HG02610 (cell line): ENCODE data around the gene RC3H1.
"Not testable (repeated sequence)": the region's sequence is repeated elsewhere in the genome, so short reads cannot be mapped to it uniquely, and the experiment has no call there.

Source experiments
- ATAC-seq: cut with Tn5 transposase; IDR thresholded peaks from one replicate; pipeline ENCODE4 v1.9.1; 2021; ENCODE audit warnings: mild to moderate bottlenecking, moderate library complexity; ENCODE audit not compliant: unreplicated experiment

The RC3H1 gene

DNA sequence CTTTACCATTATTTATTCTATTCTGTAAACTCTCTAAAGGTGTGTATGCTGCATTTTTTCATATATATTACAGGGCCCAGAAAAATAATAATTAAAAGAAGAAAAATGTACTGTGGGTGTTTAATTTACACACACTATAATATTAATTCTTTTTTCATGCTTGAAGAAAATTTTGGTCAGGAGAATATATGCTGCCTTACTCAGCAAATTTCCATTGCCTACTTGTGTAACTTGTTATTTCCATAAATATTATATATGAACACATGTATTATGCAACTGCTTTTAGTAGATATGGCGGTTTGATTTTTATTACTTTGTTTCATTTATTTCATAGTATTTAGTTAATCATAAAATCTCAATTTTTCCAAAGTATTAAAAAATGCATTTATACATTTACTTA is 58.7 kb downstream of the RC3H1 start:
- ATAC-seq, result no peak

DNA sequence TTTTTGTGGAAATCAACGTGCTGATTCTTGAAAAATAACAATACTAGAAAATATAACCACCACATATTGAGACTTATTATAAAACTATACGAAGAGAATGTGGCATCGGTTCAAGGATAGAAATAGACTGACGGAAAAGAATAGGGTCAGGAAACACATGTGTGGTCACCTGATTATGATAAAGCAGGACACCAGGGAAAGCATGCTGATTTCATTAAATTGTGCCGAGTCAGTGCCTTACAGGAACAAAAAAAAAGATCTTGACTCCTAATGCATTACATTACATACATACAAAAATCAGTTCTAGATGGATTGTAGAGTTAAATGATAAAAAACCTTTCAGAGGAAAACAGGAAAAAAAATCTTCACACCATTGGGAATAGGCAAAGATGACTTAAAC is 61.5 kb downstream of the RC3H1 start:
- no peak for ATAC-seq

DNA sequence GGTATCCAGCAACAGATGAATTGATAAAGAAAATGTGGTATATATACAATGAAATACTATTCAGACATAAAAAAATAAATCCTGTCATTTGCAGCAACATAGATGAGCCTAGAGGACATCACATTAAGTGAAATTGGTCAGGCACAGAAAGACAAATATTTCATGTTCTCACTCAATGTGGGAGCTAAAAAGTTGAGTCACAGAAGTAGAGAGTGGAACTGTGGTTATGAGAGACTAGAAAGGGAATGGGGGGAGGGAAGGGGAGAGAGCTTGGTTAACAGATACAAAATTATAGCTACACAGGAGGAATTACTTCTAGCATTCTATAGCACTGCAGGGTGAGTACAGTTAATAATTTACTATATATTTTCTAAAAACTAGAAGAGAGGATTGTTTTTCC is 68.0 kb downstream of the RC3H1 start:
- ATAC-seq, result no peak

DNA sequence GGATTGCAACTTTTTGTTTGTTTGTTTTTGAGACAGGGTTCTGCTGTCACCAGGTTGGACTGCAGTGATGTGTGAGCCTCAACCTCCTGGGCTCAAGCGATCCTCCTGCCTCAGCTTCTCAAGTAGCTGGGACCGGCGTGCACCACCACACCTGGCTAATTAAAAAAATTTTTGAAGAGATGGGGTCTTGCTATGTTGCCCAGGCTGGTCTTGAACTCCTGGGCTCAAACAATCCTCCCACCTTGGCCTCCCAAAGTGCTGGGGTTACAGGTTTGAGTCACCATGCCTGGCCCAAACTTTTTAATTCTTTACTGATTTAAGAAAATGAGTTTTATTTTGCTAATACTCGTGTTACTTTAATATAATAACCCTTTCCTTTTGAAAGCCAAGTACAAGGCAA is 73.6 kb downstream of the RC3H1 start:
- no peak for ATAC-seq

GRCh38 chr1:173946380-173946921 is 75.7 kb downstream of the RC3H1 start:
- no peak for ATAC-seq

GRCh38 chr1:173937062-173937461 is 85.1 kb downstream of the RC3H1 start:
- ATAC-seq, result no peak

DNA sequence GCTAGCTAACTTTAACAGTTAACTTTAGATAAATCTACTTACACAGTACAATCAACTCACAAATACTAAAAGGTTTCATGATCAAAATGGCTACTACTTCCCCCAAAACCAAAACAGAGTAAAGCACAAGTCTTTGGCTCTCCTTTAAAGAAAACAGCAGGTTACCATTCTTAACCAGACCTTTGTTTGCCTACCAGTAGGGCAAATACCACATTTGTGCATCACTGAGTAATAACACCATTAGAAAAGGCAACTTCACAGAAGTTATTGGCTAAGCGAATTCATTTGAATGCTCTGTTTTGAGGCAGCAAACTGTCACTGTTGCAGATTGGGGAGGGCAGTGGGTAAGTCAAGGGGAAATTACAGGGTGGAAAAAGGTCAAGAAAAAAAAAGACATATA is 87.7 kb downstream of the RC3H1 start:
- no peak for ATAC-seq

DNA sequence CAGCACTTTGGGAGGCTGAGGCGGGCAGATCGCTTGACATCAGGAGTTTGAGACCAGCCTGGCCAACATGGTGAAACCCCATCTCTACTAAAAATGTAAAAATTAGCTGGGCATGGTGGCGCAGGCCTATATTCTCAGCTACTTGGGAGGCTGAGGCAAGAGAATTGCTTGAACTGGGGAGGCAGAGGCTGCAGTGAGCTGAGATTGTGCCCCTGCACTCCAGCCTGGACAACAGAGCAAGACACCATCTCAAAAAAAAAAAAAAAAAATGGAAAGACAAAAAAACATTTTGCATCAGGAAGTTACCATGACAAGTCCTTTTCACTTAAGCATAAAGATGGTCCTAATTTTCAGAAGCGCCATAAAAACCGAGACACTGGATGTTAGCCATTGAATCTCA is 91.6 kb downstream of the RC3H1 start:
- not testable (repeated sequence) for ATAC-seq

GRCh38 chr1:173925306-173926242 is 96.6 kb downstream of the RC3H1 start:
- ATAC-seq, result no peak

GRCh38 chr1:173920861-173921260 is 101.3 kb downstream of the RC3H1 start:
- ATAC-seq, result no peak

GRCh38 chr1:173917635-173918493 is 104.3 kb downstream of the RC3H1 start:
- no peak for ATAC-seq

GRCh38 chr1:173917149-173917548 is 105.0 kb downstream of the RC3H1 start, which contains the start of gene SERPINC1:
TSS of gene SERPINC1 (minus strand) at chr1:173917327. CDS start at chr1:173917259, 68 bp downstream.
- no peak for ATAC-seq

DNA sequence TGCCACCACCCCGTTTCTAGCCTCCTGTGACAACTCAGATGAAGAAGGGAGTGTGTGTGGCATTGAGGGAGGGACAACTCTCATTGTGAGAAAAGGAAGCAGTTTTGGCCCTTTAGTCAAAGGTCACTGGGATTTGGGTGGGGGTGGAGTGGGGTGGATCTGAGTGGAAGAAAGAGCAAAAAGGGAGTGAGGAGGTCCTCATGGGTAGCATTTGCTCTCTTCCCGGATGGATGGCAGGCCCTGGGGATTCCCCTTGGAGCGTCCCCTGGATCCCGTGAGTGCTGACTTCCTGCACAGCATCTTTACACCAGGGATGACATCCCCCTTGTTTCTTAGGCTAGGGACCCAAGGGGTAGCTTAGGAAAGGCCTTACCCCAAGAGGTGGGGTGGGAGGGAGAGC is 105.5 kb downstream of the RC3H1 start:
- ATAC-seq, result no peak

DNA sequence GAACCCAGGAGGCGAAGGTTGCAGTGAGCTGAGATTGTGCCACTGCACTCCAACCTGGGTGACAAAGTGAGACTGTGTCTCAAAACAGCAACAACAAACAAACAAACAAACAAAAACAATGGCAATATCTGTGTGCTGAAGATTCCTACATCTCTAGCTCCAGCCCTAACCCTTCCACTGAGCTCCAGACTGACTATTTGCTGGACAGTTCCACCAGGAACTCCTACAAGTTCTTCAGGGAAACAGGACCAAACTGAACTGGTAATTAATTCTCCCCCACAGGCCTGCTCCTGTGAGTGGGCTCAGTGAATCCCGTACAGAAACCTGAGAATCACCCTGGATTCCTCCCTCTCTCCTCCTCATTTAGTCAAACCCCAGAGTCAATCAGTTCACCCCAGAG is 106.6 kb downstream of the RC3H1 start:
- ATAC-seq, result no peak

GRCh38 chr1:173914366-173914871 is 107.7 kb downstream of the RC3H1 start:
- no peak for ATAC-seq

GRCh38 chr1:173913111-173913510 is 109.0 kb downstream of the RC3H1 start:
- ATAC-seq, result no peak

- no peak for ATAC-seq
These were observed 118.2 kb downstream of the RC3H1 start for GRCh38 chr1:173903827-173904531.

GRCh38 chr1:173900992-173901391 is 121.2 kb downstream of the RC3H1 start:
- ATAC-seq, result no peak

DNA sequence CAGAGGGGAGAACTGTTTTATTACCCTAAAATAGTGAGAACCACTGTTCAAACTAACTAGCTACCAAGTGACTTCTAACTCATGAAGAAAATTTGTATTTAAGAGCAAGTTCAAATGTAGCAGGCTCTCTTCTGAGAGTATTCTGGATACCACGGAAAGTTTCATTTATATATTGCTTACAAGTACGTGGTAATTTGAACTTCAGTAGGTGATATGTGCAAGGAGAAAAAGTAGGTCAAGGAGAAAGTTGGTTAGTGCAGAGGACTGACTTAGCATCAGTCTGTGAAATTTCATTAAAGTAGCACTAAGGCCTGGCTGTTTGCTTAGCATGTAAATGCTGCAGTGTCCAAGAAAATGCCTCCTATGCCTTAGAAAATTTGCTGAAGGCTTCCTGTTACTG is 121.7 kb downstream of the RC3H1 start:
- no peak for ATAC-seq

DNA sequence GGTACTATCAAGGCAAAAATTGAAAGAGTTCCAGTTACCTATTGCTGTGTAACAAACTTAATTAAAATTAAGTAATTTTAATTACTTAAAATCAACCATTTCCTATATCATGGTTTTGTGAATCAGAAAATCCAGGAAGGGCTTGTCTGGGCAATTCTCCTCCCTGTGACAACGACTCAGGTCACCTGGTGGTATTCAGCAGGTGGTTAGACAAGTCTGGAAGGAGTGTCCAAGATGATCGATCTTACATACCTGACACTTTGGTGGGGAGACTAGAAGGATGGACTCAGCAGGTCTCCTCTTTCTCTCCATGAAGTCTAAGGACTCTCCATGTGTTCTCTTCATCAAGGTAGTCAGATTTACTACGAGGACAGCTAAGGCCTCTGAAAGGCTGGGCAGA is 128.0 kb downstream of the RC3H1 start:
- no peak for ATAC-seq

GRCh38 chr1:173893611-173894010 is 128.5 kb downstream of the RC3H1 start:
- no peak for ATAC-seq
